Measurements from ENCODE around the gene TRIM24. TPM values are rescaled to one million over a fixed set of nuclear protein-coding genes. Genes with fewer than 3 reads are reported as not detected.
"Not testable (repeated sequence)": the region's sequence is repeated elsewhere in the genome, so short reads cannot be mapped to it uniquely, and the experiment has no call there.

Gene TRIM24
- polyA plus RNA-seq, 5 donors = 52.8 to 74.2 (median 73.2) TPM

DNA sequence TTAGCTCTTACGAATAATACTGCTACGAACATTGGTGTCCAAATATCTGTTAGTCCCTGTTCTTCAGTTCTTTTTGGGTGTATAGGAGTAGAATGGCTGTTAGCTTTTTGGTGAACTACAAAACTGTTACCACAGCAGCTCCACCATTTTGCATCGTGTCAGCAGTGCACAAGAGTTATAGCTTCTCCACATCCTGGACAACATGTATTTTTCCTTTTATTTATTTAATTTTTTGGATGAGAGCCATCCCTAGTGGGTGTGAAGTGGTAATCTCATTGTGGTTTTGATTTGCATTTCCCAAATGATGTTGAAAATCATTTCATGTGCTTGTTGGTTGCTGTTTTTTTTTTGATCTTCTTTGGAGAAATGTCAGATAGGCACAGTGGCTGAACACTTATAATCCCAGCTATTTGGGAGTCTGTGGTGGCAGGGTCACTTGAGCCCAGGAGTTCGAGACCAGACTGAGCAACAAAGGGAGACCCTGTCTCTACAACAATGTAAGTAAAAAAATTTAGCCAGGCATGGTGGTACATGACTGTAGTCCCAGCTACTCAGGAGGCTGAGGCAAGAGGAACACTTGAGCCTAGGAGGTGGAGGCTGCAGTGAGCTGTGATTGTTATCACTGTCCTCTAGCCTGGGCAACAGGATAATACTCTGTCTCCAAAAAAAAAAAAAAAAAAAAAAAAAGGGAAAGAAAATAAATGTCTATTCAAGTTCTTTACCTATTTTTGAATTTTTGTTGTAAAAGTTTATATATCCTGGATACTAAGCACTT is 31.7 kb downstream of the TRIM24 start:
- no peak for DNase-seq

DNA sequence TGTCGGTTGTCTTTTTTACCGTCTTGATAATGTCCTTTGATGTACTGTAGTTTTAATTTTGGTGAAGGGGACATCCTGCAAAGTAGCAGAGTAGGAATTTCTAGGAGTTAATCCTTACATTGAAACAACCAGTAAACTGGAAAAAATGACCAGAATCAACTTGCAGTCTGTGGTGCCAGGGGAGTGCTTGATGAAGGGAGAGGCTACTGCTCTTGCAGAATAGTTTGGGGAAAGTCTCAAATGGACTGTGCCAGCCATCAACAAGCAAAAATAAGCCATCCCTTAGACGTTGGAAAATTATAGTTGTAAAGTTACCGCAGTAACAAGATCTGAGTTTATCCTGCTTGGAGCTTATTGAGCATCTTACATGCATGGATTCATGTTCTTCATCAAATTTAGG is 32.4 kb downstream of the TRIM24 start:
- DNase-seq = no peak

DNA sequence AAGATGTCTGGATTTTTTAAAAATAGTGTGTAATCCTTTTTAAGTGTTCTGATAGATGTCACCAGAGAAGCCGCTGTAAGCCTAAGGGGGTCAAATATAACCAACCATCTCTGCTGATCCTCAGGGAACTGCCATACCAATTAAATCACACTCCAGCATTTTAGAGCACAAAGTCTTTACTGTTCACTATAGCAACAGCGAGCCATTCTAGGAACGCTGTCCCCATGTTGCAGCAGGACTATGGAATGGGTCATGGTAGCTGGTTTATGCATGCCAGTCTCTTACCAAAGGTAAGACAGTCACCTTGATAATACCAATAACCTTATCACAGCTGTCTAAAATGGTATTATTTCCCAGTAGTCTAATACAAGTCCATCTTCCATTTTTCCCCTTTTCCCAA is 33.5 kb downstream of the TRIM24 start:
- DNase-seq = no peak

DNA sequence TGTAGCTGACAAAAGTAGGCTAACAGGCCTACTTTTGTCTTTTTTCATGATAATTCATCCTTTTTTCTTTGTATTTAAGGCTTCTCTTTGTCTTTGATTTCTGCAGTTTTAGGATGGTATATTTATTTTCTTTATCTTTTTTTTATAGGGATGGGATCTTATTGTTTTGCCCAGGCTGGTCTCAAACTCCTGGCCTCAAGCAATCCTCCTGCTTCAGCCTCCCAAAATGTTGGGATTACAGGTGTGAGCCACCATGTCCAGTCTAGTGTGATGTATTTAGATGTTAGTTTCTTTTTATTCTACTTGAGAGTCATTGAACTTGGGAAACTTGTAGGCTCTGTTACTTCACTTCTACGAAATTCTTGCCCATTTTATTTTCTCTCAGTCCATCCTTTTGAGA is 35.4 kb downstream of the TRIM24 start:
- no peak for DNase-seq

- DNase-seq = no peak
Observed at GRCh38 chr7:138499340-138499739, 39.3 kb downstream of the TRIM24 start.

- not testable (repeated sequence) for DNase-seq
Observed at GRCh38 chr7:138500303-138500702, 40.2 kb downstream of the TRIM24 start.

DNA sequence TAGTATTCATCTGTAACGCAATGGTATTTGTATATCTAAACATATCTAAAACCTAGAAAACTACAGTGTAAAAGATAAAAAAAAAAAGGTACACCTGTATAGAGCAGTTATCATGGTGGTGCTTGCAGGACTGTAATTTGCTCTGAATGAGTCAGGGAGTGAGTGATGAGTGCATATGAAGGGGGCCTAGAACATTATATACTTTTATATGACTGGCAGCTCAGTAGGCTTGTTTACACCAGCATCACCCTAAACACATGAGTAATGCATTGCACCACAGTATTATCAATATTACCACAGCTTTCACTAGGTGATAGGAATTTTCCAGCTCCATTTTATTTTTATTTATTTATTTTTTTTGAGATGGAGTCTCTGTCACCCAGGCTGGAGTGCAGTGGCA is 40.8 kb downstream of the TRIM24 start:
- no peak for DNase-seq

- no peak for DNase-seq
Observed at GRCh38 chr7:138502023-138502767, 42.1 kb downstream of the TRIM24 start.

DNA sequence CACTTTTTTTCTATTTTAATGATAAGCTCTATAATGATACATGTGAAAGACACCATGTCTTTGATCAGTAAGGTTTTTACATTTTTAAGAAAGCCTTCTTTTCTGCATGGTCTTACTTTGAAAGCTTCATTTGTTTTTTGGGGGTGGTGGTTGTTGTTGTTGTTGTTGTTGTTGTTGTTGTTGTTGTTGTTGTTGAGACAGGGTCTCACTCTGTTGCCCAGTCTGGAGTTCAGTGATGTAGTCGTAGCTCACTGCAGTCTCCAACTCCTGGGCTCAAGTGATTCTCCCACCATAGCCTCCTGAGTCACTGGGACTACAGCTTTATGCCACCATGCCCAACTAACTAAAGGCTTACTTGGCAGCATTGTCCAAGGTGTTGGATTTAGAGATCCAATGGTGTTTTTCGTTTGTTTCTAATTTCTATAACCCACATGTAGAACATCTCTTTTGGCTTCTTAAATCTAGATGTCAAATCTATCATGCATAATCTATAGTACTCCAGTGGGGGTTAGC is 45.4 kb downstream of the TRIM24 start:
- DNase-seq = no peak

DNA sequence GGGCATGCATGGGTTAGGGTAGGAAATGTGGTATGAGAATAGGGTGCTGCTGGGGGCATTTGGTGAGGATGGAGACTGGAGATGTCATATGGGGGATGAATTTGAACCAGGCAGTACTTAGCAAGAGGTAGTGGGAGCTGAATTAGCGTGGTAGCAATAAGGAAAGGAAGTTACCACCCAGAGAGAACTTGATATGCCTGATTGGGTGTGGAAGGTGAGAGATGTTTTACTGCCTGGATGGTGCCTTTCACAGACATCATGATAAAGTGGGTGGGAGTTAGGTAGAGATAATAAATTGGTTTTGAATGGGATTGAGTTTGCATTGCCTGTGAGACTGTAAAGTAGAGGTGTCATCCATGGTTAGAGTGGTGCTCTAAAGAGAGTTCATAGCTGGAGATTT is 46.7 kb downstream of the TRIM24 start:
- no peak for DNase-seq

DNA sequence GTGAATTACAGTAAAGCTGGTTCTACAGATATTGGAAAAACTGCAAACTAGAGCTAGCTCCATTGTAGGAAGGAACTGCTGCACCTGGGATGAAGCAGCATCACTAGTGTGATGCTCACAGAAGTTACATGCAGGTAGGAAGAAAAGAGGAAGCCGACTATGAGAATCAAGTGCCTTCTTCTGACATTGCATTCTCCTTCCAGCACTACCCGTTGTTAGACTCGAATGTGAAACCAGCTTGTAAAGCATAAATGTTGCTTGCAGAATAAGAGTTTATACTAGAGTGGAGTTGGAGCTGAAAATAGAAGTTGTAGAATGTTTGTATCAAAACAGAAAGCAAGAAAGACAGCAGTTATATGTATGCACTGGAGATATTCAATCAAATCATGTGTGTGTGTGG is 49.9 kb downstream of the TRIM24 start:
- no peak for DNase-seq

DNA sequence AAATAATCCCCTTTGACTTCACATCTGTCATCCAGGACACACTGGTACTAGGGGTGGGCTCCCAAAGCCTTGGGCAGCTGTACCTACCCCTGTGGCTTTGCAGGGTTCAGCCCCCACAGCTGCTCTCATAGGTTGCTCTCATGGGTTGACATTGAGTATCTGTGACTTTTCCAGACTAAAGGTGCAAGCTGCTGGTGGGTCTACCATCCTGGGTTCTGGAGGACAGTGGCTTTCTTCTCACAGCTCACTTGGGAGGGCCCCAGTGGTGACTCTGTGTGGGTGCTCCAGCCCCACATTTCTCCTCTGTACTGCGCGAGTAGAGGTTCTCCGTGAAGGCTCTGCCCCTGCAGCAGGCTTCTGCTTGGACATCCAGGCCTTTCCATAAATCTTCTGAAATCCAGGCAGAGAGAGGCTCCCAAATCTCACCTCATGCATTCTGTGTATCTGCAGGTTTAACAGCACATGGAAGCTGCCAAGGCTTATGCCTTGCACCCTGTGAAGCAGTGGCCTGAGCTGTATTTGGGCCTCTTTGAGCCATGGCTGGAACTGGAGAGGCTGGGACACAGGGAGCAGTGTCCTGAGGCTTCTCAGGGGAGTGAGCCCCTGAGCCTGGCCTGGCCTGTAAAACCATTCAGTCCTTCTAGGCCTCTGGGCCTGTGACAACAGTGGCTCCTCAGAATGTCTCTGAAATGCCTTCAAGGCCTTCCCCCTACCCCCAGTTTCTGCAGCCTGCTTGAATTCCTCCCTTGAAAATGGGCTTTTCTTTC is 52.2 kb downstream of the TRIM24 start:
- DNase-seq = no peak

DNA sequence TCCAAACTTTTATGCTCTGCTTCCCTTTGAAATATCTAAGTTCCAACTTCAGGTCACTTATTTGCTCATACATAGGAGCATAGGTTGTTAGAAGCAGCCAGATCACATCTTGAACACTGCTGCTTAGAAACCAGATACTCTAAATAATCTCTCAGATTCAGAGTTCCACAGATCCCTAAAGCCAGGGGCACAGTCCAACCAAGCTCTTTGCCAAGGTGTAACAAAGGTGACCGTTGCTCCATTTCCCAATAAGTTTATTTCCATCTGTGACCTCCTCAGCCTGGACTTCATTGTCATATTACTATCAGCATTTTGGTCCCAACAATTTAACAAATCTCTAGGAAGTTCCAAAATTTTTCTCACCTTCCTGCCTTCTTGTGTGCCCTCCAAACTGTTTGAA is 52.8 kb downstream of the TRIM24 start:
- DNase-seq = no peak

- no peak for DNase-seq
Observed at GRCh38 chr7:138513344-138513871, 53.3 kb downstream of the TRIM24 start.

DNA sequence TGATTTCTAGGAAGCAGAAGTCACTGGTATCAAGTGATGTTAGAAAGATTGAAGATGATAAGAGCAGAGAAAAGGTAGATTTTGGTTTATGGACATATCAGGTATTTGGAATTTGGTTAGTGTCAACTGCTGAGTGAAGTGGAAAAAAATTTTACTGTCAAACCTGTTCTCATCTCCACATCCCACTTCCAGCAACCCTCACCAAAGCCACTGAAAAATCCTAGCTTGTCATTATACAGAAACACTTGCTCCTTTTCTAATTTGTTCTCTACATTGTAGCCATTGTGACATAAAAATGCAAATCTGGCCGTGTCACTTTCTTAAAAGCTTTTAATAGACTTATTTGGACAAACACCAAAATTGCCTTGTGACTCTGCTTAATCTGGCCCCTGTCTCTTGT is 54.0 kb downstream of the TRIM24 start:
- DNase-seq = no peak

DNA sequence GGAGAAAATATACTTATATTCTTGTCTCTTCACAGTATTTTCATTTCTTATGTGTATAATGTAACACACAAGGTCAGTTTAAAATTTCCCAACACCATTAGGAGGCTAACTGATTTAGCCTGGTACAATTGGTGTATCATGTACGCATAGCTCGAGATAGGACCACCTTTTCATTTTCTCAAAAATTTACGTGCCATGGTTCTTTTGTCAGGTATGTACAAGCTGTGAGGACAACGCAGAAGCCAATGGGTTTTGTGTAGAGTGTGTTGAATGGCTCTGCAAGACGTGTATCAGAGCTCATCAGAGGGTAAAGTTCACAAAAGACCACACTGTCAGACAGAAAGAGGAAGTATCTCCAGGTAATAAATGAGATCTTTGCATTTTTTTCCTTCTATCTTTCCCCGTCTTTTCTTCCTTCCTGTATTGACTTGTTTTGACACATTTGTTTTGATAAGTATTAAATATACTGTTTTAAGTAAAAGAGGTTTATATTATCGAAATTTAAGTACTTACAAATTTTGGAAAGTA is 55.0 kb downstream of the TRIM24 start:
- no peak for DNase-seq

DNA sequence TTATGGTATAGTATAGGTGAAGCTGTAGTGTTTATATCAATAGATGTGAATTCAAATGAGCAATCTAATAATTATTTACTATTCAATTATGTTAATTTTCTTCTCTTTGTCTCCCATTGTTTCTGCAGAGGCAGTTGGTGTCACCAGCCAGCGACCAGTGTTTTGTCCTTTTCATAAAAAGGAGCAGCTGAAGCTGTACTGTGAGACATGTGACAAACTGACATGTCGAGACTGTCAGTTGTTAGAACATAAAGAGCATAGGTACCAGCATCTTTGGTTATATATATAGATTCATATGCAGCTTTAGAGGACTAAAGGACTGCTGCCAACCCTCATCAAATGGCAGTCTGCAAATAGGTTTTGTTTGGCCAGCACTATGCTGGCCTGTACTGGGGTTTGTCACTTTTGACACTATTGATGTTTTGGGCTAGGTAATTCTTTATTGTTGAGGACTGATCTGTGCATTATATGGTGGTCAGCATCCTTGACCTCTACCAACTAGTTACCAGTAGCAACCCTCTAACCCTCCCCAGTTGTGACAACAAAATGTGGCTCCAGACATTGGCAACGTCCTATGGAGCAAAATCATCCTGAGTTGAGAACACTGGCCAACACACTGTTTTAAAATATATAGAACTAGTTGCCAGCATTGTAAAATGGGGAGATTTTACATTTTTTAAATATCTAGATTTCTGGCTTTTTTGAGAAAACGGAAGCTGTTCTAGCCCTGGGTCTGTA is 59.2 kb downstream of the TRIM24 start:
- DNase-seq = no peak

GRCh38 chr7:138520742-138521141 is 60.7 kb downstream of the TRIM24 start:
- no peak for DNase-seq

DNA sequence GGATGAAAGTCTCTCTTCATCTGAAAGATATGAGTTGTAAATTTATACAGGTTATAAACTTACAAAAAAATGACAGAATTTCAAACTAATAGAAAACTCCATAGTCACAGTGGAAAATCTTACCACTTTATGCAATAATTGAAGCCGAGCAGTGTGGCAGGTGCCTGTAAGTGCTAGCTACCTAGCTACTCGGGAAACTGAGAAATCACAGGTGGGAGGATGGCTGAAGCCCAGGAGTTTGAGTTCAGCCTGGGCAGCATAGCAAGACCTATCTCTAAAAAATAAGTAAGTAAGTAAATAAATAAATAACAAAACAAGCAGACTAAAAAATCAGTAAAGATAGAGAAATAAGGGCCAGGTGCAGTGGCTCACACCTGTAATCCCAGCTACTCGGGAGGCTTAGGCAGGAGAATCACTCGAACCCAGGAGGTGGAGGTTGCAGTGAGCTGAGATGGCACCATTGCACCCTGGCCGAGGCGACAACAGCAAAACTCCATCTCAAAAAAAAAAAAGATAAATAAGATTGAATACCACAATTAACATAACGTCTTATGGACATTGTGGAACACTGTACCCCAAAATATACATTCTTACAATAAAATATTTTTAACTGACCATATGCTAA is 61.9 kb downstream of the TRIM24 start:
- DNase-seq = no peak

DNA sequence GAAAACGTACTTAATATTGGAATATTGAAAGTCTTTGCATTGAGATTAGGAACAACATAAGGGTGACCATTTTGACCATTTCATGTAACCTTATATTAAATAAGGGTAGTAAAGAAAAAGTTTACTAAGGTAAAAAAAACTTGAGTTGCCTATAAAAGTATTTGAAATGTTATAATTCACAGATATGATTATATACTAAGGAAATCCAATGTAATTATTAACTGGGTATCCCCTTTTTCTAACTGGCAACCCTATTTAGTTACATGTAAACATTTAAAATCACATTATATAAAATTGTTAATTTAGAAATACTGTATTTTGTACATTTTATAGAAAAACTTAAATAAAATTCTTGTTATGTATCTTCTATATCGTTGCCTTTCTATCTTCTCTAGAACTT is 64.2 kb downstream of the TRIM24 start:
- DNase-seq = no peak

- DNase-seq = no peak
Observed at GRCh38 chr7:138525757-138526156, 65.7 kb downstream of the TRIM24 start.

All from right lung (tissue), 5 donors.